Measurements from ENCODE around the gene IKZF5. TPM values are rescaled to one million over a fixed set of nuclear protein-coding genes. Genes with fewer than 3 reads are reported as not detected.

The IKZF5 gene
- total and polyA plus RNA-seq, 4 donors: 5.0 to 9.4 (median 7.2) TPM

GRCh38 chr10:122949296-122949695, 59.3 kb downstream of the IKZF5 start (continued):
- TF ChIP-seq EGR1 (IDR thresholded peaks at IDR 0.05; ENCODE audit: low read depth in 2 of 2): no peak
- no peak for TF ChIP-seq ZBTB33 (IDR thresholded peaks at IDR 0.05)
- TF ChIP-seq JUND (IDR thresholded peaks at IDR 0.05): no peak
- no peak for TF ChIP-seq FOXA2 (IDR thresholded peaks at IDR 0.05)

Other genes starting within 250 kb of the IKZF5 start
- under 1 TPM; 0.14 to 0.17 TPM for gene CUZD1, start 162.9 kb downstream of the IKZF5 start, total RNA-seq
- gene CUZD1, start 162.9 kb downstream of the IKZF5 start, polyA plus RNA-seq: under 1 TPM; 0.03 to 0.07 TPM
- 1 to 10 TPM in 1 of 2 donors, under 1 TPM in 1; 0.84 to 2.0 TPM for gene FAM24B, start 129.2 kb downstream of the IKZF5 start, total RNA-seq
- gene FAM24B, start 129.2 kb downstream of the IKZF5 start, polyA plus RNA-seq: under 1 TPM in 1 of 2 donors, not detected in 1; 0.21 TPM
- gene FAM24A, start 98.2 kb downstream of the IKZF5 start, total RNA-seq: not detected
- gene FAM24A, start 98.2 kb downstream of the IKZF5 start, polyA plus RNA-seq: not detected
- 1 to 10 TPM; 4.3 to 8.4 TPM for gene C10orf88, start 54.6 kb downstream of the IKZF5 start, total RNA-seq
- gene C10orf88, start 54.6 kb downstream of the IKZF5 start, polyA plus RNA-seq: 1 to 10 TPM; 2.2 to 3.0 TPM
- gene PSTK, start 28.4 kb downstream of the IKZF5 start, total RNA-seq: 1 to 10 TPM; 2.3 to 4.6 TPM
- gene PSTK, start 28.4 kb downstream of the IKZF5 start, polyA plus RNA-seq: 1 to 10 TPM; 2.4 to 5.1 TPM
- 100 to 1,000 TPM in 1 of 2 donors, 10 to 100 TPM in 1; 97.9 to 164 TPM for gene ACADSB, start 211 bp upstream of the IKZF5 start, total RNA-seq
- gene ACADSB, start 211 bp upstream of the IKZF5 start, polyA plus RNA-seq: 100 to 1,000 TPM; 103 to 118 TPM
- not detected for gene HMX3, start 127.2 kb upstream of the IKZF5 start, total RNA-seq
- gene HMX3, start 127.2 kb upstream of the IKZF5 start, polyA plus RNA-seq: not detected
- not detected for gene HMX2, start 139.3 kb upstream of the IKZF5 start, total RNA-seq
- not detected for gene HMX2, start 139.3 kb upstream of the IKZF5 start, polyA plus RNA-seq
- gene BUB3, start 145.6 kb upstream of the IKZF5 start, total RNA-seq: 10 to 100 TPM; 53.0 to 90.9 TPM
- 10 to 100 TPM; 27.1 to 30.3 TPM for gene BUB3, start 145.6 kb upstream of the IKZF5 start, polyA plus RNA-seq

All from liver (tissue), 5 donors.